Retinal pigment epithelial cell (primary cell): ENCODE data around the gene PARP9.
A peak's percentile ranks its signal among the peaks of the same experiment; 100 is the strongest.

Source experiments
- DNase-seq: peaks from one replicate; pipeline ENCODE4 v3.0.0-alpha.2; 2010; ENCODE audit warnings: low read depth
- H3K4me3 ChIP-seq: 2 replicates; pipeline ENCODE4 v1.5.1; 2011; ENCODE audit warnings: mild to moderate bottlenecking, low read length, control low read depth, moderate library complexity
- TF ChIP-seq, protein P1 (sequence below): conservative IDR thresholded peaks from 2 replicates; pipeline ENCODE4 v1.5.1; 2011; ENCODE audit warnings: low read depth, low read length, control low read depth, inconsistent platforms

PARP9 gene

DNA sequence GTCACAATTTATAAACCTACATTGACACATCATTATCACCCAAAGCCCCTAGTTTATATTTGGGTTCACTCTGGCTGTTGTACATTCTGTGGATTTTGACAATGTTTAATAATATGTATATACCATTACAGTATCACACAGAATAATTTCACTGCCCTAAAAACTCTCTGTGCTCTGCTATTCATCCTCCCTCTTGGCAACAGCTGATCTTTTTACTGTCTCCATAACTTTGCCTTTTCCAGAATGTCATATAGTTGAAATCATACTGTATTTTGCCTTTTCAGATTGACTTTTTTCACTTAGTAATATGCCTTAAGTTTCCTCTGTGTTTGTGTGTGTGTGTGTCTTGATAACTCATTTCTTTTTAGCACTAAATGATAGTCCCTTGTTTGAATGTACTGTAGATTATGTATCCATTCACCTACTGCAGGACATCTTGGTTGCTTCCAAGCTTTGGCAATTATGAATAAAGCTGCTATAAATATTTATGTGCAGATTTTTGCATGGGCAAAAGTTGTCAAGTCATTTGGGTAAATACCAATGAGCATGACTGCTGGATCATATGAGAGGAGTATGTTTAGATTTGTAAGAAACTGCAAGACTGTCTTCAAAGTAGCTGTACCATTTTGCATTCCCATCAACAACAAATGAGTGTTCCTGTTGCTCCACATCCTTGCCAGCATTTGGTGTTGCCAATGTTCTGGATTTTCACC is 22.8 kb upstream of the PARP9 start:
- H3K4me3 ChIP-seq, result no peak overlapping the region
- TF ChIP-seq, protein P1, sequence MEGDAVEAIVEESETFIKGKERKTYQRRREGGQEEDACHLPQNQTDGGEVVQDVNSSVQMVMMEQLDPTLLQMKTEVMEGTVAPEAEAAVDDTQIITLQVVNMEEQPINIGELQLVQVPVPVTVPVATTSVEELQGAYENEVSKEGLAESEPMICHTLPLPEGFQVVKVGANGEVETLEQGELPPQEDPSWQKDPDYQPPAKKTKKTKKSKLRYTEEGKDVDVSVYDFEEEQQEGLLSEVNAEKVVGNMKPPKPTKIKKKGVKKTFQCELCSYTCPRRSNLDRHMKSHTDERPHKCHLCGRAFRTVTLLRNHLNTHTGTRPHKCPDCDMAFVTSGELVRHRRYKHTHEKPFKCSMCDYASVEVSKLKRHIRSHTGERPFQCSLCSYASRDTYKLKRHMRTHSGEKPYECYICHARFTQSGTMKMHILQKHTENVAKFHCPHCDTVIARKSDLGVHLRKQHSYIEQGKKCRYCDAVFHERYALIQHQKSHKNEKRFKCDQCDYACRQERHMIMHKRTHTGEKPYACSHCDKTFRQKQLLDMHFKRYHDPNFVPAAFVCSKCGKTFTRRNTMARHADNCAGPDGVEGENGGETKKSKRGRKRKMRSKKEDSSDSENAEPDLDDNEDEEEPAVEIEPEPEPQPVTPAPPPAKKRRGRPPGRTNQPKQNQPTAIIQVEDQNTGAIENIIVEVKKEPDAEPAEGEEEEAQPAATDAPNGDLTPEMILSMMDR, result no peak
- no peak for DNase-seq

DNA sequence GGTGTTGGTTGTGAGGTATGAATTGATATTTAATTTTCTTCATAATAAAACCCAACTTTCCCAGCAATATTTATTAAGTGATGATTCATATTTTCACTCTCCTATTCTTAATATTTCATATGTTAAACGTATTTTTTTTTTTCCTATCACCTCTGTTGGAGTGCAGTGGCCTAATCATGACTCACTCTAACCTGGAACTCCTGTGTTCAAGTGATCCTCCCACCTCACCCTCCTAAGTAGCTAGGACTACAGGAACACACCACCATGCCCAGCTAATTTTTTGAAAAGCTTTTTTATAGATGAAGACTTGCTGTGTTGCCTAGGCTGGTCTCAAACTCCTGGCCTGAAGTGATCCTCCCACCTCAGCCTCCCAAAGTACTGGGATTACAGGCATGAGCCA is 22.0 kb upstream of the PARP9 start:
- H3K4me3 ChIP-seq, result no peak overlapping the region
- TF ChIP-seq, protein P1, result no peak
- DNase-seq, result no peak

DNA sequence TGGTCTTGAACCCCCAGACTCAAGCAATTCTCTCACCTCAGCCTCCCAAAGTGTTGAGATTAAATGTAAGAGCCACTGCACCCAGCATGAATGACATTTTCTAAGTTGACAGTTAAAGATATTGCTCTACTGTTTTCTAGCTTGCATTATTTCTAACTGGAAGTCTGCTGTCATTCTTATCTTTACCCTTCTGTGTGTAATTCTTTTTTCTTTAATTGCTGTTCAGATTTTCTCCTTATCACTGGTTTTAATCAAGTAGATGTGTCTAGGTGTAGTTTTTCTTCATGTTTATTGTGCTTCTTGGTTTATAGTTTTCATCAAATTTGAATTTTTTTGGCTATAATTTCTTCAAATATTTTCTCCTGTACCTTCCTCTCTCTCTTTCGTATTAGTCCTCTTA is 18.3 kb upstream of the PARP9 start:
- TF ChIP-seq, protein P1, result no peak
- H3K4me3 ChIP-seq, result no peak overlapping the region
- no peak for DNase-seq

DNA sequence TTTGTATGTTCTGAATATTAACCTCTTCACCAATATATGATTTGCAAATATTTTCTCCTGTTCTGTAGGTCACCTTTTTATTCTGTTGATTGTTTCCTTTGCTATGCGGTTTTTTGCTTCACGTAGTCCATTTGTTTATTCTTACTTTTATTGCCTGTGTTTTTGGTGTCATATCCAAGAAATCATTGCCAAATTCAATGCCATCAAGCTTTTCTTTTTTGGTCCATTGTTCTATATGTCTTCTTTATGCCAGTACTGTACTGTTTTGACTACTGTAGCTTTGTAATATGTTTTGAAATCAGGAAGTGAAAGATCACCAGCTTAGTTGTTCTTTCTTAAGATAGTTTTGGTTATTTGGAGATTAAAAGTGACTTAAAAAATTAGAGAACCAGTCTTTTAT is 17.5 kb upstream of the PARP9 start:
- no peak overlapping the region for H3K4me3 ChIP-seq
- TF ChIP-seq, protein P1, result no peak

DNA sequence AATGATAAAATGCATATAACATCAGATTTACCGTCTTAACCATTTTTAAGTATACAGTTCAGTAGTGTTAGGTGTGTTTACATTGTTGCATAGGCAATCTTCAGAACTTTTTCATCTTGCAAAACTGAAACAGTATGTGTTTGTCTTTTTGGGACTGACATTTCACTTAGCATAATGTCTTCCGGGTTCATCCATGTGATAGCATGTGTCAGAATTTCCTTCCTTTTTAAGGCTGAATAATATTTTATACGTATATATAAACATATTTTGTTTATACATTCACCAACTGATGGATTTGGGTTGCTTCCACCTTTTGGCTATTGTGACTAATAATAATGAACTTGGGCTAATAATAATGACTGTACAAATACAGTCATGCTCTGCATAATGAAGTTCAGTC is 16.4 kb upstream of the PARP9 start:
- DNase-seq, result no peak
- H3K4me3 ChIP-seq, result no peak overlapping the region
- TF ChIP-seq, protein P1, result no peak

More for the DNA sequence above, 17.5 kb upstream of the PARP9 start:
- DNase-seq, result no peak

DNA sequence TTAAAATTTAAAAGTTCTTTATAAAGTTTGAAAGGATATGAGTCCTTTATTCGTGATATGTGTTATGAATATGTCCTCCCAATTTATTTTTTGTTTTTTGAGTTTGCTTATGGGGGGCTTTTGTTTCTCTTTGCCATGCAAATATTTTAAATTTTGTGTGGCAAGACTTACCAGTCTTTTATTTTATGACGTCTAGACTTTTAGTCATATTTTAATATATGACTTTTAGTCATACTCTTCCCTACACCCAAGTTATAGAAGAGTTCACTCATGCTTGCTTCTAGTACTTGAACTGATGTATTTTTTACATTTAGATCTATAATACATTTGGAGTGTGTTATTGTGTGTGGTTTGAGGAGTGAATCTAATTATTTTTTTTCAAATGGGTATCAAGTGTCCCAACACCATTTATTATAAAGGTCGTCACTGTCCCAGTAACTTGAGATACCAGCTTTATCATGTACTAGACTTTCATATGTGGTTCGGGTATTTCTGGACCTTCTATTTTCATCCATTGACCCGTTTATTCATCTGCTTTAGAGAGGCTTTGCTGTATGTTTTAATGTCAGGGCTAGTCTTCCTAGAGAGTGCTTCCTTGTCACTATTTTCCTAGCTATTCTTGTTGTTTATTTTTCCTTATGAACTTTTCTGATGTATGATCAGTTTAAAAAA is 14.1 kb upstream of the PARP9 start:
- TF ChIP-seq, protein P1, result no peak
- DNase-seq, result no peak
- H3K4me3 ChIP-seq, result peak overlapping the region; percentile 48
